ENCODE results near the gene ADNP. TPM values are rescaled to one million over a fixed set of nuclear protein-coding genes. Genes with fewer than 3 reads are reported as not detected.

The ADNP gene
- total RNA-seq, 1 experiment from 2014 or later: 143 TPM

DNA sequence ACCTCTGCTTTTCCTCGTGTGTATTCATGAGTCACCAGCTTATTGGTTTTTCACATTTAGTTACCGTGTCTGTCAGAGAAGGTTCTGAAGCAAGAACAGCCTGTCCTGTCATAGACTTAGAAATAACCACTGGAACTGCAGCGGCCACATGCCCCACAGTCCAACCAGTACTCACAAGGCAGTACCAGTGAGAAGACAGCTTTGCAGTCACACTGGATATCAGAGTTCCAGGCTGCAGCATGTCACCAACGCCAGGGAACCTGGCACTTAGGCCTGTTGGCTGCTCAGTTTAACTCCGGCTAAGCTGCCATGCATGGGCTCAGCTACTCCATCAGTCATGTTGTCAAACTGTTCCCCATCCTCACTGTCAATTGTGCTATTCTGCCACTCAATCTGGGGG lies 40.1 kb downstream of the ADNP start:
- no peak overlapping the region for H2BK15ac ChIP-seq (ENCODE audit: low read depth, low read length)
- no peaks in the 10 kb centered on the region for H3K27me3 ChIP-seq (ENCODE audit: insufficient read depth, low read length)
- no peak overlapping the region for H4K8ac ChIP-seq (replicated peaks; ENCODE audit: insufficient read length, low read depth, low read length)
- H3K79me1 ChIP-seq (ENCODE audit: insufficient read depth, low read depth, low read length, poor library complexity, severe bottlenecking): peaks cover 8% of the 10 kb centered on the region
- no peak overlapping the region for H3K18ac ChIP-seq (ENCODE audit: insufficient read length, low read depth, low read length)
- H3K56ac ChIP-seq (ENCODE audit: insufficient read length, low read depth, low read length): no peak overlapping the region
- no peak overlapping the region for H2BK12ac ChIP-seq (ENCODE audit: insufficient read length, low read depth, low read length)
- no peak overlapping the region for H3K14ac ChIP-seq (ENCODE audit: insufficient read depth, low read length)
- no peak overlapping the region for H3K4ac ChIP-seq (ENCODE audit: low read depth, low read length)
- no peaks in the 10 kb centered on the region for H3K23me2 ChIP-seq (ENCODE audit: insufficient read length, low read depth, low read length, poor library complexity, severe bottlenecking)
- H2AK5ac ChIP-seq (ENCODE audit: insufficient read length, low read length): no peak overlapping the region
- no peak overlapping the region for H2AFZ ChIP-seq (ENCODE audit: low read length)
- no peak overlapping the region for H3K23ac ChIP-seq (ENCODE audit: insufficient read length, low read depth, low read length)
- no peaks in the 10 kb centered on the region for H4K20me1 ChIP-seq (ENCODE audit: control insufficient read depth, insufficient read depth, insufficient read length)
- no peak overlapping the region for H2BK120ac ChIP-seq (ENCODE audit: low read depth, low read length, poor library complexity, severe bottlenecking)
- H3K9me3 ChIP-seq (ENCODE audit: control insufficient read depth, low read depth, low read length): no peaks in the 10 kb centered on the region
- Mint-ChIP-seq H3K4me1 (peaks cover 0 to 7% of the 10 kb centered on the region in 2 experiments; a peak in 2 of 4 replicates), H3K36me3 (ENCODE audit: insufficient read depth in 1 of 3, low read depth in 3 of 3) (peaks cover 39 to 80% (median 58%) of the 10 kb centered on the region in 3 experiments), H3K27me3 (ENCODE audit: low read depth) (no peaks in the 10 kb centered on the region), H3K4me3 (no peak overlapping the region), H3K9me3 (no peaks in the 10 kb centered on the region), H3K27ac (peak overlapping the region in 1 of 3 experiments; percentile 19; a peak in 2 of 7 replicates)
- H4K91ac ChIP-seq (ENCODE audit: insufficient read length, low read depth, low read length): no peak overlapping the region
- H2BK5ac ChIP-seq (ENCODE audit: insufficient read length, low read length): no peak overlapping the region
- H3T11ph ChIP-seq (ENCODE audit: low read length): no peak overlapping the region
- H3K27ac ChIP-seq (ENCODE audit: insufficient read length, low read depth, low read length): no peak overlapping the region
- H2BK20ac ChIP-seq (ENCODE audit: low read depth, low read length, poor library complexity, severe bottlenecking): no peak overlapping the region
- TF ChIP-seq, protein P1, sequence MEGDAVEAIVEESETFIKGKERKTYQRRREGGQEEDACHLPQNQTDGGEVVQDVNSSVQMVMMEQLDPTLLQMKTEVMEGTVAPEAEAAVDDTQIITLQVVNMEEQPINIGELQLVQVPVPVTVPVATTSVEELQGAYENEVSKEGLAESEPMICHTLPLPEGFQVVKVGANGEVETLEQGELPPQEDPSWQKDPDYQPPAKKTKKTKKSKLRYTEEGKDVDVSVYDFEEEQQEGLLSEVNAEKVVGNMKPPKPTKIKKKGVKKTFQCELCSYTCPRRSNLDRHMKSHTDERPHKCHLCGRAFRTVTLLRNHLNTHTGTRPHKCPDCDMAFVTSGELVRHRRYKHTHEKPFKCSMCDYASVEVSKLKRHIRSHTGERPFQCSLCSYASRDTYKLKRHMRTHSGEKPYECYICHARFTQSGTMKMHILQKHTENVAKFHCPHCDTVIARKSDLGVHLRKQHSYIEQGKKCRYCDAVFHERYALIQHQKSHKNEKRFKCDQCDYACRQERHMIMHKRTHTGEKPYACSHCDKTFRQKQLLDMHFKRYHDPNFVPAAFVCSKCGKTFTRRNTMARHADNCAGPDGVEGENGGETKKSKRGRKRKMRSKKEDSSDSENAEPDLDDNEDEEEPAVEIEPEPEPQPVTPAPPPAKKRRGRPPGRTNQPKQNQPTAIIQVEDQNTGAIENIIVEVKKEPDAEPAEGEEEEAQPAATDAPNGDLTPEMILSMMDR (conservative IDR thresholded peaks at IDR 0.05): no peak
- no peak overlapping the region for H3K9ac ChIP-seq (ENCODE audit: extremely low read depth, insufficient read length, low read length)
- DNase-seq: no peak
- no CpG with 5 or more reads among the region's 5 CpGs for WGBS (ENCODE audit: extremely low coverage, insufficient read length, low lambda C conversion rate)
- H3K4me1 ChIP-seq (ENCODE audit: insufficient read depth, low read length): no peaks in the 10 kb centered on the region
- no peaks in the 10 kb centered on the region for H3K79me2 ChIP-seq (ENCODE audit: insufficient read depth, low read length)
- H4K5ac ChIP-seq (ENCODE audit: insufficient read length, low read depth, low read length): no peak overlapping the region
- H3K4me2 ChIP-seq (ENCODE audit: insufficient read depth, insufficient read length, low read length): no peak overlapping the region
